Psoas muscle (tissue), 8 donors: Measurements from ENCODE around the gene HAPLN3. TPM values are rescaled to one million over a fixed set of nuclear protein-coding genes. Genes with fewer than 3 reads are reported as not detected.

Source experiments
- ATAC-seq, 4 donors: fragments of 200-7000 bp; cut with Tn5 transposase; one replicate each; pipeline ENCODE4 v1.9.1; 2020; ENCODE audit warnings: moderate library complexity in 3 of 4, mild to moderate bottlenecking in 2 of 4
- DNase-seq, 2 donors: peaks; one replicate each; pipeline ENCODE4 v3.0.0-alpha.2; 2020
- H3K27ac ChIP-seq: fragments of 200-600 bp; one replicate; pipeline ENCODE4 v1.8.0; 2022
- H3K27me3 ChIP-seq, 3 donors: fragments of 200-600 bp in 1 of 3; one replicate each; pipeline versions ENCODE4 v1.6.1 to v1.8.0; 2013 to 2022; ENCODE audit warnings: low read length in 2 of 3, mild to moderate bottlenecking in 2 of 3, moderate library complexity in 1 of 3; ENCODE audit not compliant: insufficient read depth in 3 of 3
- H3K36me3 ChIP-seq, 2 donors: fragments of 200-600 bp in 1 of 2; one replicate each; pipeline versions ENCODE4 v1.6.1 to v1.8.0; 2013 to 2022; ENCODE audit warnings: low read depth in 1 of 2, mild to moderate bottlenecking in 1 of 2, moderate library complexity in 1 of 2; ENCODE audit not compliant: insufficient read depth in 1 of 2
- H3K4me1 ChIP-seq: fragments of 200-600 bp; one replicate; pipeline ENCODE4 v1.8.0; 2022
- H3K4me3 ChIP-seq: fragments of 200-600 bp; one replicate; pipeline ENCODE4 v1.8.0; 2022; ENCODE audit warnings: mild to moderate bottlenecking
- H3K9me3 ChIP-seq: fragments of 200-600 bp; one replicate; pipeline ENCODE4 v1.8.0; 2022
- CTCF ChIP-seq: fragments of 200-600 bp; IDR thresholded peaks from one replicate; pipeline ENCODE4 v1.8.0; 2022; ENCODE audit warnings: antibody characterized with exemption
- WGBS, 3 donors: extraction: QIAGEN DNeasy Blood & Tissue Kit; methylation state at CpG; one replicate each; pipeline versions ENCODE4 v1.1.6 to v1.1.7; 2013; 5-methylcytosine and 5-hydroxymethylcytosine counted together
- intact Hi-C, 2 donors: fragments of 100-400 bp; cut with DNase I; formaldehyde crosslinking; loops; one replicate each; pipeline versions ENCODE4 v1.11.0 to v1.14.2; 2022
- polyA plus RNA-seq, 3 donors: library from polyadenylated mRNA; stranded (reverse); fragments of 200-250 nt; gene quantifications; one replicate each; pipeline ENCODE4 v1.2.3, GENCODE V29; 2013
- total RNA-seq, 4 donors: library from RNA; stranded (reverse); fragmentation: NEBNext Ultra II Directional in 2 of 4; extraction: Animal tissue kit (Norgen Biotek cat#: 25700) in 2 of 4; gene quantifications; one replicate each; pipeline versions ENCODE4 v1.2.1 to v1.2.4, GENCODE V29; 2021 to 2023
- donor health status: healthy with polysubstance abuse.
- donor health status: DM: no; HTN: no; CAD: no; lungs with moderate emphysema.
- donor health status: Bipolar disorder and iron deficiency.
- donor health status: healthy.
- donor health status: DM: yes; HTN: yes; CAD: no.
- donor health status: DM: no; HTN: no; CAD: no.
- donor health status: DM: no; HTN: no; CAD: no.
- donor health status: DM: yes; HTN: yes; CAD: no.

Gene HAPLN3
- total and polyA plus RNA-seq, 7 donors, result 1.2 to 5.8 (median 3.9) TPM

- H3K4me3 ChIP-seq, result no peak overlapping the region
- TF ChIP-seq CTCF, result no peak
- DNase-seq, result no peak
- H3K4me1 ChIP-seq, result no peaks in the 10 kb centered on the region
- 64 to 67% (median 66%) methylated on average over 7 of the region's 7 CpGs for WGBS, 3 donors
- no peak for ATAC-seq
- no peak overlapping the region for H3K27ac ChIP-seq
- intact Hi-C loops, result loop anchor here in 1 of 2 donors (10.0 kb wide), 1 partner anchor 237 kb away; no protein-coding TSS in a partner anchor
- H3K36me3 ChIP-seq, result no peaks in the 10 kb centered on the region
- H3K27me3 ChIP-seq, result peaks cover 0 to 2% (median 0%) of the 10 kb centered on the region in 3 donors
- H3K9me3 ChIP-seq, result no peaks in the 10 kb centered on the region
These were observed 3.6 kb downstream of the HAPLN3 start for GRCh38 chr15:88891540-88892254.

GRCh38 chr15:88890495-88890894 lies 4.8 kb downstream of the HAPLN3 start:
- intact Hi-C loops, result loop anchor here in 1 of 2 donors (10.0 kb wide), 1 partner anchor 236 kb away; no protein-coding TSS in a partner anchor
- WGBS, 3 donors, result 77 to 95% (median 87%) methylated on average over 4 of the region's 4 CpGs

GRCh38 chr15:88888719-88889118 lies 6.6 kb downstream of the HAPLN3 start:
- intact Hi-C loops, result no loop called here
- Histone ChIP-seq H3K4me1 (no peaks in the 10 kb centered on the region), H3K27ac (no peak overlapping the region), H3K36me3 (peaks cover 0 to 5% of the 10 kb centered on the region in 2 donors), H3K4me3 (no peak overlapping the region), H3K27me3 (no peaks in the 10 kb centered on the region), H3K9me3 (no peaks in the 10 kb centered on the region)
- WGBS, 3 donors, result 89 to 99% (median 90%) methylated on average over 5 of the region's 5 CpGs
- no peak for DNase-seq
- no peak for TF ChIP-seq CTCF
- ATAC-seq, result no peak

More at GRCh38 chr15:88890495-88890894, 4.8 kb downstream of the HAPLN3 start:
- ATAC-seq (no peak), DNase-seq (no peak)
- no peaks in the 10 kb centered on the region for H3K4me1 ChIP-seq
- H3K36me3 ChIP-seq, result peaks cover 0 to 5% of the 10 kb centered on the region in 2 donors
- no peak for TF ChIP-seq CTCF
- H3K9me3 ChIP-seq, result no peaks in the 10 kb centered on the region
- no peak overlapping the region for H3K27ac ChIP-seq
- H3K4me3 ChIP-seq, result no peak overlapping the region
- peaks cover 0 to under 1% (median 0%) of the 10 kb centered on the region in 3 donors for H3K27me3 ChIP-seq

GRCh38 chr15:88887068-88887580 lies 8.2 kb downstream of the HAPLN3 start:
- DNase-seq (no peak), ATAC-seq (no peak)
- Histone ChIP-seq H3K36me3 (peaks cover 0 to 5% of the 10 kb centered on the region in 2 donors), H3K27ac (no peak overlapping the region), H3K9me3 (no peaks in the 10 kb centered on the region), H3K4me3 (no peak overlapping the region), H3K27me3 (no peaks in the 10 kb centered on the region), H3K4me1 (no peaks in the 10 kb centered on the region)
- no peak for TF ChIP-seq CTCF
- WGBS, 3 donors, result 82 to 87% (median 86%) methylated on average over 18 of the region's 18 CpGs
- intact Hi-C loops, result no loop called here
